Measurements from ENCODE around the gene SOX30.

The SOX30 gene

GRCh38 chr5:157578079-157578780, 74.0 kb downstream of the SOX30 start:
- no peak overlapping the region for H2AFZ ChIP-seq (ENCODE audit: low read depth, low read length)
- no peaks in the 10 kb centered on the region for H3K36me3 ChIP-seq (replicated peaks; ENCODE audit: low read depth, low read length)
- no peak overlapping the region for H3K9ac ChIP-seq (ENCODE audit: low read length)
- no peak overlapping the region for H3K4me2 ChIP-seq (ENCODE audit: low read length)
- no peak overlapping the region for H3K27ac ChIP-seq (ENCODE audit: low read length)
- TF ChIP-seq EZH2phosphoT487 (IDR thresholded peaks at IDR 0.05; ENCODE audit: low read depth) = no peak
- TF ChIP-seq, protein P1, sequence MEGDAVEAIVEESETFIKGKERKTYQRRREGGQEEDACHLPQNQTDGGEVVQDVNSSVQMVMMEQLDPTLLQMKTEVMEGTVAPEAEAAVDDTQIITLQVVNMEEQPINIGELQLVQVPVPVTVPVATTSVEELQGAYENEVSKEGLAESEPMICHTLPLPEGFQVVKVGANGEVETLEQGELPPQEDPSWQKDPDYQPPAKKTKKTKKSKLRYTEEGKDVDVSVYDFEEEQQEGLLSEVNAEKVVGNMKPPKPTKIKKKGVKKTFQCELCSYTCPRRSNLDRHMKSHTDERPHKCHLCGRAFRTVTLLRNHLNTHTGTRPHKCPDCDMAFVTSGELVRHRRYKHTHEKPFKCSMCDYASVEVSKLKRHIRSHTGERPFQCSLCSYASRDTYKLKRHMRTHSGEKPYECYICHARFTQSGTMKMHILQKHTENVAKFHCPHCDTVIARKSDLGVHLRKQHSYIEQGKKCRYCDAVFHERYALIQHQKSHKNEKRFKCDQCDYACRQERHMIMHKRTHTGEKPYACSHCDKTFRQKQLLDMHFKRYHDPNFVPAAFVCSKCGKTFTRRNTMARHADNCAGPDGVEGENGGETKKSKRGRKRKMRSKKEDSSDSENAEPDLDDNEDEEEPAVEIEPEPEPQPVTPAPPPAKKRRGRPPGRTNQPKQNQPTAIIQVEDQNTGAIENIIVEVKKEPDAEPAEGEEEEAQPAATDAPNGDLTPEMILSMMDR (IDR thresholded peaks at IDR 0.05; ENCODE audit: low read depth, low read length) = no peak
- H3K4me3 ChIP-seq (ENCODE audit: low read length) = no peak overlapping the region
- no peaks in the 10 kb centered on the region for H4K20me1 ChIP-seq (ENCODE audit: insufficient read depth, low read length)
- peaks cover 23% of the 10 kb centered on the region for H3K79me2 ChIP-seq (ENCODE audit: low read length)
- H3K9me3 ChIP-seq (ENCODE audit: insufficient read depth, low read length) = no peaks in the 10 kb centered on the region
- peaks cover 30% of the 10 kb centered on the region for H3K4me1 ChIP-seq (ENCODE audit: low read length)
- H3K27me3 ChIP-seq (ENCODE audit: low read depth, low read length) = no peaks in the 10 kb centered on the region

DNA sequence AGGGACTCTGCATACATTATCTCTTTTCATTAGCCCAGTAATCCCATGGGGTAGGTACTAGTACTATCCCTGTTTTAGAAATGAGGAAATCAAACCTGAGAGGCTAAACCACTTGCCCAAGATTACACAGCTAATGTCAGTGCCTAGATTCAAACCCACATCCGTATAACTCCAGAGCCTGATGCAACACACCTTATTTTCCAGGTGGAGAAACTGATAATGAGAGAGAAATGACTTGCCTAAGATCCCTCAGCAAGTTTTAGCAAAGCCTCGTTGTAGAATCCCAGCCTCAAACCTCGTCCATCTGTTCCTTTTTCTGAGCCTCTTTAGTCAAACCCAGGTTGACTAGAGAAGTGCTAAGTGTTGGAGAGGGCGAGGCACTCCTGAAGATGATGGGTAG, 75.6 kb downstream of the SOX30 start:
- Histone ChIP-seq H3K4me1 (ENCODE audit: low read length) (peaks cover 32% of the 10 kb centered on the region), H3K36me3 (replicated peaks; ENCODE audit: low read depth, low read length) (no peaks in the 10 kb centered on the region), H4K20me1 (ENCODE audit: insufficient read depth, low read length) (no peaks in the 10 kb centered on the region), H2AFZ (ENCODE audit: low read depth, low read length) (no peak overlapping the region), H3K27me3 (ENCODE audit: low read depth, low read length) (no peaks in the 10 kb centered on the region), H3K27ac (ENCODE audit: low read length) (no peak overlapping the region), H3K9me3 (ENCODE audit: insufficient read depth, low read length) (no peaks in the 10 kb centered on the region), H3K4me2 (ENCODE audit: low read length) (no peak overlapping the region), H3K9ac (ENCODE audit: low read length) (no peak overlapping the region), H3K4me3 (ENCODE audit: low read length) (no peak overlapping the region), H3K79me2 (ENCODE audit: low read length) (peaks cover 39% of the 10 kb centered on the region)
- TF ChIP-seq EZH2phosphoT487 (IDR thresholded peaks at IDR 0.05; ENCODE audit: low read depth) = no peak
- TF ChIP-seq, protein P1 (IDR thresholded peaks at IDR 0.05; ENCODE audit: low read depth, low read length) = no peak

Measured in OCI-LY3 (cell line).